Panc1 (cell line): ENCODE measurements around the gene ELMO1. TPM values are rescaled to one million over a fixed set of nuclear protein-coding genes. Genes with fewer than 3 reads are reported as not detected.

ENCODE experiments used
- ATAC-seq: fragments of 200-7000 bp; cut with Tn5 transposase; 2 replicates; pipeline ENCODE4 v1.9.1; 2020; ENCODE audit warnings: mild to moderate bottlenecking, moderate library complexity
- BruUV-seq: library from RNA; stranded (reverse); fragments of 400-500 nt; replicated peaks from 2 replicates; lab custom pipeline; 2021; lab: Mats Ljungman, UMichigan
- CTCF ChIA-PET: fragments of 300-600 bp; sonication (Branson Sonifier 250); formaldehyde crosslinking; loops from one replicate; lab custom pipeline; 2022; ENCODE audit warnings: antibody characterized with exemption; lab: Charles Lee
- POLR2A ChIA-PET: fragments of 300-600 bp; sonication (Branson Sonifier 250); formaldehyde crosslinking; loops from one replicate; lab custom pipeline; 2022; ENCODE audit warnings: antibody characterized with exemption; lab: Charles Lee
- DNase-seq: peaks from one replicate; pipeline ENCODE4 v3.0.0-alpha.2; 2010; ENCODE audit warnings: low read depth, low spot score
- H3K27ac ChIP-seq: 2 replicates; pipeline ENCODE4 v1.5.1; 2011; ENCODE audit warnings: mild to moderate bottlenecking, low read length, inconsistent platforms
- H3K27me3 ChIP-seq: fragments of 200-500 bp; sonication (Bioruptor generic); 2 replicates; pipeline ENCODE4 v1.6.0; 2014; ENCODE audit warnings: low read length, inconsistent platforms; ENCODE audit not compliant: control insufficient read depth, insufficient read depth
- H3K36me3 ChIP-seq: fragments of 200-500 bp; sonication (Bioruptor generic); 2 replicates; pipeline ENCODE4 v1.5.1; 2014; ENCODE audit warnings: inconsistent platforms, mild to moderate bottlenecking, low read length, moderate library complexity; ENCODE audit not compliant: control insufficient read depth, insufficient read depth
- H3K4me1 ChIP-seq: 2 replicates; pipeline ENCODE4 v1.5.1; 2011; ENCODE audit warnings: inconsistent platforms, mild to moderate bottlenecking, low read length, moderate library complexity; ENCODE audit not compliant: control insufficient read depth, insufficient read depth
- H3K4me3 ChIP-seq, 2 experiments: 2 replicates each; pipeline ENCODE4 v1.5.1; 2011 to 2012; ENCODE audit warnings: low read depth in 2 of 2, low read length in 2 of 2, mild to moderate bottlenecking in 2 of 2, inconsistent platforms in 1 of 2, moderate library complexity in 1 of 2
- H3K9me3 ChIP-seq: fragments of 200-500 bp; sonication (Bioruptor generic); 2 replicates; pipeline ENCODE4 v1.5.1; 2014; ENCODE audit warnings: low read depth, mild to moderate bottlenecking, inconsistent platforms, low read length, moderate library complexity; ENCODE audit not compliant: control insufficient read depth, insufficient read depth
- CTCF ChIP-seq: fragments of 450-650 bp; IDR thresholded peaks from 2 replicates; pipeline ENCODE4 v1.5.1; 2017; ENCODE audit warnings: mild to moderate bottlenecking
- POLR2AphosphoS5 ChIP-seq: IDR thresholded peaks from 2 replicates; pipeline ENCODE4 v1.6.1; 2012; ENCODE audit warnings: mild to moderate bottlenecking, low read depth, low read length, moderate library complexity
- REST ChIP-seq, 2 experiments: IDR thresholded peaks; 2 replicates each; pipeline ENCODE4 v1.6.1; 2011 to 2012; ENCODE audit warnings: low read depth in 2 of 2, control low read depth in 1 of 2, low read length in 1 of 2, mild to moderate bottlenecking in 1 of 2, moderate library complexity in 1 of 2; ENCODE audit not compliant: insufficient read depth in 1 of 2
- SIN3A ChIP-seq: IDR thresholded peaks from 2 replicates; pipeline ENCODE4 v1.6.1; 2012; ENCODE audit warnings: low read depth, mild to moderate bottlenecking, low read length, moderate library complexity, borderline replicate concordance; ENCODE audit not compliant: insufficient read depth
- TCF7L2 ChIP-seq: IDR thresholded peaks from 2 replicates; pipeline ENCODE4 v1.6.1; 2011; ENCODE audit warnings: mild to moderate bottlenecking, low read depth, low read length, inconsistent platforms
- in situ Hi-C: cut with HindIII; loops from 2 replicates; pipeline ENCODE4 v1.10.0; 2016; ENCODE audit warnings: low sequenced_read_pairs, low pct_unique_long_range_greater_than_20kb
- intact Hi-C: fragments of 100-400 bp; cut with micrococcal nuclease; formaldehyde crosslinking; loops from one replicate; pipeline ENCODE4 v1.10.0; 2022; ENCODE audit not compliant: unreplicated experiment
- total RNA-seq: library from RNA; stranded (reverse); gene quantifications from one replicate; pipeline ENCODE4 v1.2.1, GENCODE V29; 2021; ENCODE audit not compliant: unreplicated experiment

ELMO1 gene
- total RNA-seq, 1 experiment from 2014 or later = 0.80 TPM

GRCh38 chr7:37035631-37036030, 413.0 kb downstream of the ELMO1 start:
- ATAC-seq (no peak), DNase-seq (no peak)
- in situ Hi-C loops = no loop called here
- TF ChIP-seq REST (IDR thresholded peaks at IDR 0.05; ENCODE audit: insufficient read depth in 1 of 2, low read depth in 2 of 2, low read length in 1 of 2) (no peak), CTCF (no peak), TCF7L2 (no peak)
- H3K4me3 ChIP-seq = no peak overlapping the region
- CTCF ChIA-PET = no interaction called here
- H3K36me3 ChIP-seq = no peaks in the 10 kb centered on the region
- POLR2A ChIA-PET = no interaction called here
- H3K4me1 ChIP-seq = peaks cover 14% of the 10 kb centered on the region
- no peak overlapping the region for H3K27ac ChIP-seq
- H3K9me3 ChIP-seq = peaks cover 54% of the 10 kb centered on the region; the same call in 1 of the 2 replicates
- no TSS peak for BruUV-seq
- intact Hi-C loops = no loop called here
- no peaks in the 10 kb centered on the region for H3K27me3 ChIP-seq

GRCh38 chr7:37033141-37033540, 415.5 kb downstream of the ELMO1 start:
- CTCF ChIA-PET = no interaction called here
- peaks cover 61% of the 10 kb centered on the region; the same call in 1 of the 2 replicates for H3K9me3 ChIP-seq
- H3K4me1 ChIP-seq = peaks cover 14% of the 10 kb centered on the region
- H3K27ac ChIP-seq = peak overlapping the region; percentile 78
- intact Hi-C loops = no loop called here
- H3K36me3 ChIP-seq = no peaks in the 10 kb centered on the region
- TF ChIP-seq TCF7L2 (no peak), REST (IDR thresholded peaks at IDR 0.05; ENCODE audit: insufficient read depth in 1 of 2, low read depth in 2 of 2, low read length in 1 of 2) (no peak), CTCF (no peak), SIN3A (no peak), POLR2AphosphoS5 (no peak)
- DNase-seq (no peak), ATAC-seq (no peak)
- no peak overlapping the region for H3K4me3 ChIP-seq
- in situ Hi-C loops = no loop called here
- no TSS peak for BruUV-seq
- no peaks in the 10 kb centered on the region for H3K27me3 ChIP-seq
- POLR2A ChIA-PET = no interaction called here
